AG20443 (cell line): ENCODE data around the gene GASK1A.

Experiments used
- DNase-seq: peaks from one replicate; pipeline ENCODE4 v3.0.0; 2012; ENCODE audit warnings: low spot score, mixed read lengths

GASK1A gene

DNA sequence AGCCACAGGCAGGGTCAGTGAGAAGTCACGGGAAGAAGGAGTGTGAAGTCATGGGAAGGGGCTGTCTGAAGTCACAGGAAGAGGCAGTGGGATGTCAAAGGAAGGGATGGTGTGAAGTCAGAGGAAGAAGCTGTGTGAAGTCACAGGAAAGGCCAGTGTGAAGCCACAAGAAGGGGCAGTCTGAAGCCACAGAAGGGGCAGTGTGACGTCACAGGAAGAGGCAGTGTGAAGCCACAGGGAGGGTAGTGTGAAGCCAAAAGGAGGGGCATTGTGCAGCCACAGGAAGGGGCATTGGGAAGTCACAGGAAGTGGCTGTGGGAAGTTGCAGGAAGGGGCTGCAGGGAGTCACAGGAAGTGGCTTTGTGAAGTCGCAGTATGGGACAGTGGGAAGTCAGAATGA is 35.1 kb downstream of the GASK1A start:
- no peak for DNase-seq

DNA sequence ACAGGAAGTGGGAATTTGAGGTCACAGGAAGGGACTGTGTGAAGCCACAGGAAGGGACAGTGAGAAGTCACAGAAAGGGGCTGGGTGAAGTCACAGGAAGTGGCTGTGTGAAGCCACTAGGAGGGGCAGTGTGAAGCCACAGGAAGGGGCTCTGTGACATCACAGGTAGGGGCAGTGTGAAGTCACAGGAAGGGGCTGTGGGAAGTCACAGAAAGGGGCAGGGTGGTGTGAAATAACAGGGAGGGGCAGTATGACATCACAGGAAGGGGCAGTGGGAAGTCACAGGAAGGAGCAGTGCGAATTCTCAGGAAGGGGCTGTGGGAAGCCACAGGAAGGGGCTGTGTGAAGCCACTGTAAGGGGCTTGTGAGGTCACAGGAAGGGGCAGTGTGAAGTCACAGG is 35.8 kb downstream of the GASK1A start:
- DNase-seq: no peak

DNA sequence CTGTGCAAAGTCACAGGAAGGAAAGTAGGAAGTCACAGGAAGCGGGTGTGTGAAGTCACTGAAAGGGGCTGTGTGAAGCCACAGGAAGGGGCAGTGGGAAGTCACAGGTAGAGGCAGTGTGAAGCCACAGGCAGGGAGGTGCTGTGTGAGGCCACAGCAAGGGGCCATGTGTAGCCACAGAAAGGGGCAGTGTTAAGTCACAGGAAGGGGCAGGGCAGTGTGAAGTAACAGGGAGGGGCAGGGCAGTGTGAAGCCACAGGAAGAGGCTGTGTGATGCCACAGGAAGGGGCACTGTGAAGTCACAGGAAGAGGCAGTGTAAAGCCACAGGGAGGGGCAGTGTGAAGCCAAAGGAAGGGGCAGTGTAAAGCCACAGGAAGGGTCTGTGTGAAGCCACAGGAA is 36.5 kb downstream of the GASK1A start:
- no peak for DNase-seq

DNA sequence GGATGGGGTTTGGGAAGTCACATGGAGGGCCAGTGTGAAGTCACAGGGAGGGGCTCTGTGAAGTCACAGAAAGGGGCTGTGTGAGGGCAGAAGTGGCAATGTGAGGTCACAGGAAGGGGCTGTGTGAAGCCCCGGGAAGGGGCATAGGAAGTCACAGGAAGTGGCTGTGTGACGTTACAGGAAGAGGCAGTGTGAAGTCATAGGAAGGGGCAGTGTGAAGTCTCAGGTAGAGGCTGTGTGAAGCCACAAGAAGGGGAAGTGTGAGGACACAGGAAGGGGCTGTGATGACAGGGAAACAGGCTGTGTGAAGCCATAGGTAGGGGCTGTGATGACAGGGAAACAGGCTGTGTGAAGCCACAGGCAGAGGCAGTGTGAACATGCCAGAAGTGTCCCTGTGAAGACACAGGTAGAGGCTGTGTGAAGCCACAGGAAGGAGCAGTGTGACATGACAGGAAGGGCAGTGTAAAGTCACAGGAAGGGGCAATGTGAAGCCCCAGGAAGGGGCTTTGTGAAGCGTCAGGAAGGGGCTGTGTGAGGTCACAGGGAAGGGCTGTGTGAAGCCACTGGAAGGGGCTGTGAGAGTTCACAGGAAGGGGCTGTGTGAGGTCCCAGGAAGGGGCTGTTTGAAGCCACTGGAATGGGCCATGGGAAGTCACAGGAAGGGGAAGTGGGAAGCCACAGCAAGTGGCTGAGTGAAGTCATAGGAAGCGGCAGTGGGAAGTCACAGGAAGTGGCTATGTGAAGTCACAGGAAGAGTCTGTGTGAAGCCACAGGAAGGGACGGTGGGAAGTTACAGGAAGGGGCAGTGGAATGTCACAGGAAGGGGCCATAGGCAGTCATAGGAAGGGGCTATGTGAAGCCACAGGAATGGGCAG is 37.1 kb downstream of the GASK1A start:
- no peak for DNase-seq

DNA sequence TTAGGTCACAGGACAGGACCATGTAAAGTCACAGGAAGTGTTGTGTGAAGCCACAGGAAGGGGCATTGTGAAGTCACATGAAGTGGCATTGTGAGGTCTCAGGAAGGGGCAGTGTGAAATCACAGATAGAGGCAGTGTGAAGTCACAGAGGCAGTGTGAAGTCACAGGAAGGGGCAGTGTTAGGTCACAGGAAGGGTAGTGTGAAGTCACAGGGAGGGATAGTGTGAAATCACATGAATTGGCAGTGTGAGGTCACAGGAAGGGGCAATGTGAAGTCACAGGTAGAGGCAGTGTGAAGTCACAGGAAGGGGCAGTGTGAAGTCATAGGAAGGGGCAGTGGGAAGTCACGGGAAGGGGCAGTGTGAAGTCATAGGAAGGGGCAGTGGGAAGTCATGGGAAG is 37.9 kb downstream of the GASK1A start:
- DNase-seq: no peak

DNA sequence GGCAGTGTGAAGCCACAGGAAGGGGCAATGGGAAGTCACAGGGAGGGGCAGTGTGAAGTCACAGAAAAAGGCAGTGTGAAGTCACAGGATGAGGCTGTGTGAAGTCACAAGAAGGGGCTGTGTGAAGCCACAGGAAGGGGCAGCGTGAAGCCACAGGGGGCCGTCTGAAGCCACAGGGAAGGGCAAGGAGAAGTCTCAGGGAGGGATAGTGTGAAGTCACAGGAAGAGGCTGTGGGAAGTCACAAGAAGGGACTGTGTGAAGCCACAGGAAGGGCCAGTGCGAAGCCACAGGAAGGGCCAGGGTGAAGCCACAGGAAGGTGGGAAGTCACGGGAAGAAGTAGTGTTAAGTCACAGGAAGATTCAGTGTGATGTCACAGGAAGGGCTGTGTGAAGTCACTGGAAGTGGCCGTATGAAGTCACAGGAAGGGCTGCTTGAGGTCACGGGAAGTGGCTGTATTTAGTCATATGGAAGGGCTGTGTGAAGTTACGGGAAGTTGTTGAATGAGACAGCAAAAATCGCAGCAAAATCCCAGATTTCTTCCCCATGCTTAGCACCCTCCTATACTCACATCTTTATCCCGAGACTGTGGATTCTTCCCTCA is 38.6 kb downstream of the GASK1A start:
- DNase-seq: no peak

DNA sequence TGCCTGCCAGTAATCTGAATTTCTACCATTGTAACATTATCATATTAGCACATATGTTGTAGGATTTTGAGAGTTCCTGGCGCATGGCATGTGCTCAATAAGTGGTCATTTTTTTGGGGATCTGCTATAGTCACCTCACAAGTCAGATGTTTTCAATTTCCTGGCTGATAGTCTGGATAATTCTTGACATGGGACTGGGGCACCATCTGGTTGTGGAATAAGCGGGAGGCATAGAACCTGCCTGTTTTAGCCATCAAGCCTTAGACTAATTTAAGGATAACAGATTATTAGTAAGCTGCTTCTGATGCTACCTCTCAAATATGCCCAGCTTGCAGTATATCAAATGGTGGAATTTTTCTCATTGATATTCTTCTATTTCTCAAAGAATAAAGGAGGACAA is 39.1 kb downstream of the GASK1A start:
- DNase-seq: no peak

DNA sequence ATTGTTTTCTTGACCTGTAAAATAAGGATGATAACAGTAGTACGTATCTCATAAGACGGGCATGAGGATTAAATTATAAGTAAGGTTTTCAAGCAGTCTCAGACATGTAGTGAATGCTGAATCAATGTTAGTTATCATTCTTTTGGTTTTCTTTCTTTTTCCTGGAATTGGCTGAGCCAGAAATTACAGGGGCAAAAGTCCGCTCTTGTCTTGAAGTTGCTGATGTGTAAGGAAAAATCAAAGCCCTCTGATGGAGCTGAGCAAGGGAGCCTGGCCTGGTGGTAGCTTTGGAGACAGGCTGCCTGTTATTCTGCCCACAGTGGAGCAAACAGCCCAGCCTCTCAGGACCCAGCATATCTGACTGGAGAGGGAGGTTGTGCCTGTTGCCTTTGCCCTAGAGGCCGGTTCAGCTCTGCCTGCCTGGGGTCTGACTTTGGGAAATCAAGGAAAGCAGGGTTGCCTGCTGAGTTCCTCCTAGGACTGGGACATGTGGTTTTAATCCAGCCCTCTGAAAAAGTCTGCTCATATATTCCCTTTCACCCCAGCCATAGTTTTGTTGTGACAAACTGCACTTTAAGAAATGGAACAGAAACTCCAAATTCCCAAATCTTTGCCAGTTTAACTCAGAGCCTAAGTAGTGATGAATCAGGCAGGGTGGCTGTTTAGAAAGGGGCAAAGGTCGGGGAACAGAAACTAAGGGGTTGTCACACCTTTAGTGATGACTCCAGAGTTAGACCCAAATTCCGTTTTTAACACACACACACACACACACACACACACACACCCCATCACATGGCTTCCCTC is 40.1 kb downstream of the GASK1A start:
- no peak for DNase-seq

DNA sequence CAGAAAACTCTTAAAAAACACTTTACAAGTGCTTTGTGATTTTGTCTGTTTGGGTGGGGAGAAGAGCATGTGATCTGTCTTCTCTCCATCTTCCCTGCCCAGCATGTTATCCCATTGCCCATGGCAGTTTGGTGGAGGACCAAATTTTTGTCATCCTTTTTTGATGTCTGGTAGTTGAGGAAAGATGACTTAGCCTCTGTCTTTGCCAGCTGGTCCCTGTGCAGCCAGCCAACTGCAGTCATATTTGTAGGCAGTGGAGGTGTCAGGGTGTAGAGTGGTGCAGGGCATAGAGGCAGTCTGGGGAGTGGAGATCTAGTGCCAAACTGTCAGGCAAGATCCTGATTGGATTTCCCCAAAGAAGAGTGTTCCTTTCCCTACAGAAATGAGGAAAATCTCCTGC is 40.7 kb downstream of the GASK1A start:
- DNase-seq: no peak

DNA sequence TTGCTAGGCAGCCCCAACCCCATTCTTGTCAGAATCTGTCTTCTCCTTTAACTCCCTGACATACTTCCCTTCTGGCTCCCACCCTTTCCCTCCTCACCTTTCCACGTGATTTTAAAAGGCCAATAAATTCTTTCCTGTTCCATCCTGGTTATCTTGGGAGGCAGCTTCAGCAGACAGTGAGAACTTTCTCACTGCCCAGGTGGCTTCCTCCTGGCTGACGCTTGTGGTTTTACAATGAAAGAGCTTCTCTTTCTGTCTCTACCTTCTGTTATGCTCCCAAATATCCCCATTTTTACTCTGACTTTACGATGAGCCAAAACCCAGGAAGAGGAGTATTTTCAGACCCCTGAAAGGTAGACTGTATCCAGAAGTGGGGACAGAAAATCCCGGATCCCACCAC is 42.1 kb downstream of the GASK1A start:
- DNase-seq: no peak

DNA sequence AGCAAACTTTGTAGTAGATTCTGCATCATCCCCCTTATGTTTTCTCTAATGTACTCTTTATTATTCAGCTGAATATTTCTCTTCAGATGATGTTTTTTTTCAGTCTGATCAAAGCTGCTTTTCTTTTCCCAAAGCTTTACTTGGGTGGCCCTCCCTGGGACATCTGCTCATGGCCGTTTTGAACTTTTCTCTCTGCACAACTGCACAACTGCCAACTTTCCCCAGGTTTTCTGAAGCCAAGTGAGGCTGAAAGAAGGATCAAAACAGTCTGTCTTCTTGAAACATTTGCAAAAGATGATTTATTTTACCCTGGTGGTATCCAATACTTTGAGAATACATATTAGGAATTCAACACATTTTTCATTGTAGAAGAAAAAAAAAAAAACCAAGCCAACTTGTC is 43.0 kb downstream of the GASK1A start:
- no peak for DNase-seq

DNA sequence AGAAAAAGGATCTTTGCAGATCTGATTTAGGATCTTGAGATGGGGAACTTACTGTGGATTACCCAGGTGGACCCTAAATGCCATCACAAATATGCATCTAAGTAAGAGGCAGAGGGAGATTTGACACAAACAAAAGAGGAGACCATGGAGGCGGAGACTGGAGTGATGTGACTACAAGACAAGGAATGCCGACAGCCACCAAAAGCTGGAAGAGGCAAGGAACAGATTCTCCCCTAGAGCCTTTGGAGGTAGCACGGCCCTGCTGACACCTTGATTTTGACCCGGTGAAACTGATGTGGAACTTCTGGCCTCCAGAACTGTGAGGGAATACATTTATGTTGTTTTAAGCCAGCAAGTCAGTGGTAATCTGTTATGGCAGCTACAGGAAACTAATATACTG is 44.0 kb downstream of the GASK1A start:
- no peak for DNase-seq

DNA sequence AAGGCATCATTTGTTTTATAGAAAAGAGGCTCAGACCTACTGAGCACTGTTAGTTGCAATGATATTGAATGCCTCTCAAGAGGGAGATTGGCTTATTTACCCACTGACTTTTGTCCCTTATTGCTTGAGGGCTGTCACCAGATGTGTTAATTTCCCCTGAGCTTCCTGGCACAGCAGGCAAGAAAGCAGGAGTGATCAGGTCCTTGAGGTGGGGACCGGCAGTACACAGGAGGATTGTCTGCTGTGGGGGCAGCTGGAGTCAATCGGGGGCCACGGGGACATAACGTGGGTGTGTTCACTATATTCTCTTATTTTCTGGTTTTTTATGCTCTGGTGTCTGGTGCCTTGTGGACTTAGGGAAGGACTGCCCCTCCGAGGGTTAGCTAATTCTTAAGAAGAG is 44.6 kb downstream of the GASK1A start:
- DNase-seq: no peak

DNA sequence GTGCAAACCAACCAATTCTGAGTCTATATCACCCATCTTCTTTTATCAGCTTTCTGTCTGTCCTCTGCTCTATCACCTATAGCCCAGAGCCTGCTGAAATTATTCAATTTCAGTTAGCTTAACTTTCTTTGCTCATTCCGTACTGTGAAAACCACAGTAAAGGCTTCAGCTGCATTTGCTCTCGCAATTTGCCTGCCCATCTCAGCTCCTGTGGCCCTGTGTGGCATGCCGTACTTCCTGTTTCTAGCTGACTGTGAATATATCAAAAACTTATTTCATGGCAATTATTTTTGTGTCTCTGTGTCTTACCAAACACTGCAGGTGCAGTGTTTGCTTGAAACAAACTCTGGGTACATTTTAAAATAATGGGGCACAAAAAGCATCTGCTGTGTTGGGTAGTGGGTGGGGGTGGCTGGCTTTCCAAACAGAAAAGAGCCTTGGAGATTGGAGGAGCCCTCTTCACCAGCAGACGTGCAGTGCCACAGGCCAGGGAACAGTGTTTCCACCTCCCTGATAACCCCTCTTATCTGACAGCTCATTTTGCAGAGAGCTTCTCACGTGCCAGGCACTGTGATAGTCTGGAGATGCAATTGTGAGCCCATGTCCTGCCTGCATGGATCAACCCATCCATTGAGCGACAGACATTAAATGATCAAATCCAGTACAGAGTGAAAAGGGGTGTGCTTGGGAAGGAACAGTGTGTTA is 45.2 kb downstream of the GASK1A start:
- no peak for DNase-seq

DNA sequence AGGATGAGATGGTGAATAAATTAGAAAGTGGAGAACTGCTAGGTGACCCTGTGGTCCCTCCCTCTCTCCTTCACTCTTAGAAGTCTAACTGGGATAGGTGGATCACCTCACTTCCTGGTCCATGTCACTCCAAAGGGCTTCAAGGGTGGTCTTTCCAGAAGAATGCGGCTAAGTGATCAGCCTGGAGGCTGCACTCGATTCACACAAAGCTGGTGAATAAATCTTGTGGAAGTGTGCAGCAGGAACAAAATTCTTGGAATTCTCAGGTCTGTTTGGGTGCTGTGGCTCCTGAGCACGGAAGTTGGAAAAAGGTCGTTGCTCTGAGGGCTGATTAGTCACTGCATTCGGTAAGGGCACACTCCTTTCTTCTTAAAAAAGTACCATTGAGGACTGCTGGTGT is 46.3 kb downstream of the GASK1A start:
- no peak for DNase-seq

DNA sequence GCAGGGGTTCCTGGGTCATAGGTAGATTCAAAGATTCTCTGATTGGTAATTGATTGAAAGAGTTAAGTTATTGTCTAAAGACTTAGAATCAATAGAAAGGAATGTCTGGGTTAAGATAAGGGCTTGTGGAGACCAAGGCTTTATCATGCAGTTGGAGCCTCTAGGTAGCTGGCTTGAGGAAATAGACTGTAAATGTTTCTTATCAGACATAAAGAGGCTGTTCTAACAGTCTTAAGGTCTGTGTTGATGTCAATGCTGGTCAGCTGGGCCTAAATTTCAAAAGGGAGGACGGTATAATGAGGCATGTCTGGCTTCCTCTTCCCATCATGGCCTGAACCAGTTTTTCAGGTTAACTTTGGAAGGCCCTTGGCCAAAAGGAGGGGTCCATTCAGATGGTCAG is 48.9 kb downstream of the GASK1A start:
- no peak for DNase-seq

DNA sequence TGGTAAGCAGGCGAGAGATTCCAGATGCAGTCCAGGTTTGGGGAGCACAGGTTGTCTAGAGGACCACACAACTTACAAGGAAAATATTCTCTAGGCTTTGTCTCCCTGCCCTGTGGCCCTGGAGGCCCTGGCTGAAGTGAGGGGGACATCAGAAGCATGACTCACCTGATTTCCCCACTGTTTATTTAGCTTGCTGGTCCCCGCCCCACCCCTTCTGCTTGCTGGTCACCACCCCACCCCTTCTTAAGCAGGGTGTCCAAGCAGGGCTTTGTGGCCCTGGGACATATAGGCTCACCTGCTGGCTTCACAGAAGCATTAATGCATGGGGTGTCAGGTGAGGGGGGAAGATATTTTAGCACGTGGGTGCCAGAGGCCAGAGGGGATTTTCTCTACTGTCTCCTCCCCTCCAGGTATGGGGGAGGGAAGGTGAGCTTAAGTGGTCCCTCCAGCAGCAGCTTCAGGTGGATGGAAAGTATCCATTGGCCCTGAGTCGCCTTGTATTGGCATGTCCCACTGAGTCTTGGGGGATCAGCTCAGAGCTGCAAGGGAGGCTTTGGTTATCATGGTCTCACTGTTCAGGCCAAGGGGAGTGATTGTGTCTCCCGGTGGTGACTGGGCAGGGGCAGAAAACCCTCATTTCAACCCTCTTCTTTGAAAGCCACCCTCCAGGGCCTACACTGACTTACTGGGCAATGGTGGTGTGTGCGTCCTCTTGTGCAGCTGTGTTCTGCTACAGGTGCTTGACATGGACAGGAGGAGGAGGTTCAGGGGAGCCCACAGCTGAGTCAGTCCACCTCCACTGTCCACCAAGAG is 49.8 kb downstream of the GASK1A start:
- no peak for DNase-seq

DNA sequence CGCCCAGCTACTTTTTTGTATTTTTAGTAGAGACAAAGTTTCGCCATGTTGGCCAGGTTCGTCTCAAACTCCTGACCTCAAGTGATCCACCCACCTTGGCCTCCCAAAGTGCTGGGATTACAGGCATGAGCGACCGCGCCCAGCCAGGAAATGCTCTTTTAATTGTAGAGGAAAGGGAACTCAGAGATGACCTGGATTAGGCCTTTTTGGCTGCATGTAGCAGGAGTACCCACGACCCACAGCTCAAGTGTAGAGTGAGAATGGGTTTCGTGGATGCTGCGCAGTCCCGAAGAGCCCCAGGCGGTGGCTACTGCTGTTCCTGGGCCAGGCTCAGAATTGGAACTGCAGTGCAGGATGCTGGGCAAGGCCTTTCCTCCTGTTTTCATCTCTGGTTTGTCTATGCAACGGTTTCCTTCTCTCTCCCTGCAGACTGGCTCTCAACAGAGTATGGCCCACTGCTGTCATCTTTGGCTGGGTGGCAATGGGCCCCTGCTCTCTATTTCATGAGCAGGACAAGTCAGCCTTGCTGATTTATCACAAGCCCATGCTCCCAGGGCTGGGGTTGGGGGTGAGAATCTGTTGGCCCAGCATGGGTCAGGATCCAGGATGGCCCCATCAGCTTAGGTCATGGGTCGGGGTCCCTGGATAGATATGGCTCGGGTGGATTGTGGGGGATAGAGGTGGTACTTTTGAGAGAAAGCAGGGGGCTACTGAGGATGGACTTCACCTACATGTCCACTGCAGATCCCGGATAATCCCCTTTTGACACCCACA is 51.2 kb downstream of the GASK1A start:
- no peak for DNase-seq

DNA sequence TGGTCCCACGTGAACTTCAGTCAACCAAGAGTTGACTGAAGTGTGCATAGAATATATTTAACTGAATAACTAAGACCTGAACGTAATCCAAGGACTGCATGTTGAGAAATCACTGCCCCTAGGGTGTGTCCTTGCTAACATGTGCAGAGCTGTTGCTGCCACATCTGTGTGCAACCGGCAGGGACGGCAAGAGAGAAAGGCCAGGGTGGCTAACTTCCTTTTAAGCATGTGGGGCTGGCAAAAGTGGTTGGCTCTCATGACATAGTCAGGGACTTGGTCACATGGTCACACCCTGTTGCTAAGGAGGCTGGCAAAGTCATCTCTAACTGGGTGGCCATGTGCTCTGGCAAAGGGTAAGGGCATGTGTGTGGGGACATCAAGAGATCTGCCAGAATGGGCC is 52.4 kb downstream of the GASK1A start:
- DNase-seq: peak; percentile 29

DNA sequence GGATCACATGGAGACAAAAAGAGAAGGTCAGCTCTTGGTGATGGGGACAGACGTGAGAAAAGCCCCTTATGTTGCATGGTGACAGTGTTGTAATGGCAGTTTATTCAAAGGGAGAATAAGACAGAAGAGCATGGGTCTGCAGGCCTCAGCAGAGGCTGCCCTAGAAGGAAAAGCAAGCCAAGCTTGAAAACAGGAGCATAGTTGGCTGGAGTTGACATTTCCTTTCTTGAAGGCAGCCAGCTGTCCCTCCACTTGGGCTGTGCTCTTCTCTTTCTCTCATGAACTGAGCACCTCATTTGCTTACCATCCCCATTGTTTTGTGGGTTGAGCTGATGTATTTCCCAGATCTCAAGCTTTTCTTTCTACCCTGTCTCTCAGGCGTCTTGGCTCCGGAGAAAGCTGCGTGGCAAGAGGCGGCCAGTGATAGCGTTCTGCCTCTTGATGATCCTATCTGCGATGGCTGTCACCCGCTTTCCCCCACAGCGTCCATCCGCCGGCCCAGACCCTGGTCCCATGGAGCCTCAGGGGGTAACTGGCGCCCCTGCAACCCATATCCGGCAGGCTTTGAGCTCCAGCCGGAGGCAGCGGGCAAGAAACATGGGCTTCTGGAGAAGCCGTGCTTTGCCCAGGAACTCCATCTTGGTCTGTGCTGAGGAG is 52.9 kb downstream of the GASK1A start:
- DNase-seq: no peak
